NCI-H2196 treated with DMSO at 0.1 percent for 48 hours (cell line): ENCODE measurements around the gene LAMTOR5.
A peak's percentile ranks its signal among the peaks of the same experiment; 100 is the strongest.
"Not testable (repeated sequence)": the region's sequence is repeated elsewhere in the genome, so short reads cannot be mapped to it uniquely, and the experiment has no call there.

ENCODE experiments used
- DNase-seq: peaks from one replicate; lab custom pipeline; 2025; ENCODE audit not compliant: unreplicated experiment; lab: John Stamatoyannopoulos, UW

LAMTOR5 gene

GRCh38 chr1:110428946-110429345 lies 21.5 kb upstream of the LAMTOR5 start:
- DNase-seq, result no peak

- DNase-seq, result no peak
These were observed 19.4 kb upstream of the LAMTOR5 start for GRCh38 chr1:110426854-110427253.

- no peak for DNase-seq
These were observed 18.2 kb upstream of the LAMTOR5 start for GRCh38 chr1:110425612-110426152.

- no peak for DNase-seq
These were observed 17.5 kb upstream of the LAMTOR5 start for GRCh38 chr1:110424699-110425611.

GRCh38 chr1:110420874-110421793 lies 13.6 kb upstream of the LAMTOR5 start:
- DNase-seq, result no peak

GRCh38 chr1:110420023-110420662 lies 12.6 kb upstream of the LAMTOR5 start:
- no peak for DNase-seq

GRCh38 chr1:110418729-110419128 lies 11.2 kb upstream of the LAMTOR5 start:
- DNase-seq, result no peak

GRCh38 chr1:110413045-110413444 lies 5.6 kb upstream of the LAMTOR5 start:
- not testable (repeated sequence) for DNase-seq

GRCh38 chr1:110412576-110412975 lies 5.1 kb upstream of the LAMTOR5 start:
- peak; percentile 12 for DNase-seq

GRCh38 chr1:110411173-110411735 lies 3.8 kb upstream of the LAMTOR5 start:
- no peak for DNase-seq

- DNase-seq, result no peak
These were observed 1.8 kb upstream of the LAMTOR5 start for GRCh38 chr1:110409316-110409715.

GRCh38 chr1:110408488-110408887 lies 994 bp upstream of the LAMTOR5 start:
- DNase-seq, result no peak

GRCh38 chr1:110406407-110406806 lies 1.1 kb downstream of the LAMTOR5 start:
- DNase-seq, result not testable (repeated sequence)

GRCh38 chr1:110404401-110404800 lies 3.1 kb downstream of the LAMTOR5 start:
- no peak for DNase-seq

- DNase-seq, result no peak
These were observed 3.7 kb downstream of the LAMTOR5 start for GRCh38 chr1:110403805-110404204.

- not testable (repeated sequence) for DNase-seq
These were observed 11.1 kb downstream of the LAMTOR5 start for GRCh38 chr1:110396259-110396958.

- no peak for DNase-seq
These were observed 13.0 kb downstream of the LAMTOR5 start for GRCh38 chr1:110394493-110394820.

GRCh38 chr1:110393691-110394492 lies 13.6 kb downstream of the LAMTOR5 start:
- DNase-seq, result no peak

GRCh38 chr1:110393286-110393685 lies 14.2 kb downstream of the LAMTOR5 start:
- no peak for DNase-seq
